Body of pancreas (tissue), 4 donors: ENCODE measurements around the gene CCDC121. TPM values are rescaled to one million over a fixed set of nuclear protein-coding genes. Genes with fewer than 3 reads are reported as not detected.
"Not testable (repeated sequence)": the region's sequence is repeated elsewhere in the genome, so short reads cannot be mapped to it uniquely, and the experiment has no call there.

Experiments
- ATAC-seq: fragments of 150-250 bp; one replicate; pipeline ENCODE4 v1.9.1; 2016
- DNase-seq, 4 donors: peaks; one replicate each; pipeline ENCODE4 v3.0.0-alpha.2; 2019
- H3K27ac ChIP-seq, 4 donors: fragments of 200-600 bp; sonication (generic); 1 replicate in 3 of 4; 2 replicates in 1 of 4; pipeline versions ENCODE4 v1.5.1 to v1.6.1; 2016 to 2019; ENCODE audit warnings: mild to moderate bottlenecking in 1 of 4, mixed read lengths in 1 of 4, moderate library complexity in 1 of 4
- H3K27me3 ChIP-seq, 2 donors: fragments of 200-600 bp; sonication (generic); one replicate each; pipeline ENCODE4 v1.6.0; 2016; ENCODE audit warnings: mild to moderate bottlenecking in 1 of 2
- H3K36me3 ChIP-seq, 2 donors: fragments of 200-600 bp; sonication (generic); replicated peaks in 1 of 2; 2 replicates each; pipeline ENCODE4 v1.5.1; 2016; ENCODE audit warnings: low read depth in 2 of 2; ENCODE audit not compliant: insufficient read depth in 1 of 2
- H3K4me1 ChIP-seq: fragments of 200-600 bp; sonication (generic); one replicate; pipeline ENCODE4 v1.6.0; 2016
- H3K4me3 ChIP-seq, 2 donors: fragments of 200-600 bp; sonication (generic); 1 replicate in 1 of 2; 2 replicates in 1 of 2; pipeline ENCODE4 v1.5.1; 2016 to 2019
- H3K9me3 ChIP-seq, 3 donors: fragments of 200-600 bp; sonication (generic); 1 replicate in 2 of 3; 2 replicates in 1 of 3; pipeline ENCODE4 v1.5.1; 2016
- POLR2A ChIP-seq, 3 donors: fragments of 450-650 bp; IDR thresholded peaks; one replicate each; pipeline ENCODE4 v1.6.1; 2016; ENCODE audit warnings: antibody characterized with exemption in 3 of 3, mild to moderate bottlenecking in 2 of 3
- WGBS, 2 donors: methylation state at CpG; one replicate each; pipeline ENCODE4 v1.1.5; 2017; 5-methylcytosine and 5-hydroxymethylcytosine counted together
- intact Hi-C: fragments of 100-400 bp; cut with DNase I; formaldehyde crosslinking; loops from one replicate; pipeline ENCODE4 v1.15.1; 2023
- total RNA-seq, 2 donors: library from RNA; depleted of rRNA; stranded (reverse); fragments of >200 nt; gene quantifications; one replicate each; pipeline ENCODE4 v1.1.0, GENCODE V29; 2016
- TF ChIP-seq, protein P1 (sequence below), 7 experiments: fragments of 450-650 bp in 4 of 7; fragments of 200-600 bp in 3 of 7; sonication (generic) in 3 of 7; IDR thresholded peaks; one replicate each; pipeline ENCODE4 v1.5.1; 2016 to 2019; ENCODE audit warnings: antibody characterized with exemption in 7 of 7

The CCDC121 gene
- total RNA-seq, 2 donors from 2014 or later = 1.3 to 2.1 TPM

- H3K27ac ChIP-seq = no peak overlapping the region
- no peaks in the 10 kb centered on the region for H3K4me1 ChIP-seq
- DNase-seq (no peak), ATAC-seq (no peak)
- peaks cover 0 to 42% of the 10 kb centered on the region in 2 donors for H3K36me3 ChIP-seq
- no peaks in the 10 kb centered on the region for H3K27me3 ChIP-seq
- H3K9me3 ChIP-seq = no peaks in the 10 kb centered on the region
- TF ChIP-seq, protein P1, sequence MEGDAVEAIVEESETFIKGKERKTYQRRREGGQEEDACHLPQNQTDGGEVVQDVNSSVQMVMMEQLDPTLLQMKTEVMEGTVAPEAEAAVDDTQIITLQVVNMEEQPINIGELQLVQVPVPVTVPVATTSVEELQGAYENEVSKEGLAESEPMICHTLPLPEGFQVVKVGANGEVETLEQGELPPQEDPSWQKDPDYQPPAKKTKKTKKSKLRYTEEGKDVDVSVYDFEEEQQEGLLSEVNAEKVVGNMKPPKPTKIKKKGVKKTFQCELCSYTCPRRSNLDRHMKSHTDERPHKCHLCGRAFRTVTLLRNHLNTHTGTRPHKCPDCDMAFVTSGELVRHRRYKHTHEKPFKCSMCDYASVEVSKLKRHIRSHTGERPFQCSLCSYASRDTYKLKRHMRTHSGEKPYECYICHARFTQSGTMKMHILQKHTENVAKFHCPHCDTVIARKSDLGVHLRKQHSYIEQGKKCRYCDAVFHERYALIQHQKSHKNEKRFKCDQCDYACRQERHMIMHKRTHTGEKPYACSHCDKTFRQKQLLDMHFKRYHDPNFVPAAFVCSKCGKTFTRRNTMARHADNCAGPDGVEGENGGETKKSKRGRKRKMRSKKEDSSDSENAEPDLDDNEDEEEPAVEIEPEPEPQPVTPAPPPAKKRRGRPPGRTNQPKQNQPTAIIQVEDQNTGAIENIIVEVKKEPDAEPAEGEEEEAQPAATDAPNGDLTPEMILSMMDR (IDR thresholded peaks at IDR 0.05) = no peak
- TF ChIP-seq POLR2A (IDR thresholded peaks at IDR 0.05) = no peak
- no peak overlapping the region for H3K4me3 ChIP-seq
- intact Hi-C loops = no loop called here
- 84 to 85% methylated on average over 3 of the region's 3 CpGs for WGBS, 2 donors
These were observed 9.3 kb upstream of the CCDC121 start for GRCh38 chr2:27638037-27638637.

DNA sequence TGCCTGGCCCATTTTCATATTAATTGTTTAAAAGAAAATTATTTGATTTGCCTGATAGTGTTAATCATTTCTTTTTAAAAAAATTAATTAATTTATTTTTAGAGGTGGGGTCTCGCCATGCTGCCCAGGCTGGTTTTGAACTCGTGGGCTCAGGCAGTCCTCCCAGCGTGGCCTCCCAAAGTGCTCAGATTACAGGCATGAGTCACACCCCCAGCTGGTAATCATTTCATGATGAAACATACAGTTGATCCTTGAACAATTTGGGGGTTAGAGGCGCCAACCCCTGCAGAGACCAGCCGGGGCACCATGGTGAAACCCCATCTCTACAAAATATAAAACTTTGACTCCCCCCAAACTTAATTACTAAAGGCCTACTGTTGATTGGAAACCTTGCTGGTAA, 8.0 kb upstream of the CCDC121 start:
- Histone ChIP-seq H3K27ac (no peak overlapping the region), H3K9me3 (no peaks in the 10 kb centered on the region), H3K36me3 (peaks cover 0 to 42% of the 10 kb centered on the region in 2 donors), H3K27me3 (no peaks in the 10 kb centered on the region), H3K4me3 (no peak overlapping the region), H3K4me1 (no peaks in the 10 kb centered on the region)
- ATAC-seq (no peak), DNase-seq (no peak)
- 91 to 93% methylated on average over 5 of the region's 5 CpGs for WGBS, 2 donors
- intact Hi-C loops = no loop called here
- no peak for TF ChIP-seq POLR2A (IDR thresholded peaks at IDR 0.05)
- TF ChIP-seq, protein P1 (IDR thresholded peaks at IDR 0.05) = no peak

DNA sequence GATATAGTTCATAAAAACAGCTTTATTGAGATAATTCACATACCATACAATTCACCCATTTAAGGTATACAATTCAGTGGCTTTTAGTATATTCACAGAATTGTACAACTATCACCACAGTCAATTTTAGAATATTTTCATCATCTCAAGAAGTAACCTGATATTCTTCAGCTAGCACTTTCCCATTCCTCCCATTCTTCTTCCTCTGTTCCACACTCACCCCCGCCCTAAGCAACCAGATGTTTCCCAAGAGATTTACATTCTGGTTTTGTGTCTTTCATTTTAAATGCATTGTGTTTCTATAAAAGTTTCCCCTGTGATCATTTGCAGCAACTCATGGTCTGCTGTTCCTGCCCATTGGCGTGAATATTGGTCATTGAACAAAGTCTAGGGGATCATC, 5.5 kb upstream of the CCDC121 start:
- peaks cover 0 to 34% of the 10 kb centered on the region in 2 donors for H3K36me3 ChIP-seq

DNA sequence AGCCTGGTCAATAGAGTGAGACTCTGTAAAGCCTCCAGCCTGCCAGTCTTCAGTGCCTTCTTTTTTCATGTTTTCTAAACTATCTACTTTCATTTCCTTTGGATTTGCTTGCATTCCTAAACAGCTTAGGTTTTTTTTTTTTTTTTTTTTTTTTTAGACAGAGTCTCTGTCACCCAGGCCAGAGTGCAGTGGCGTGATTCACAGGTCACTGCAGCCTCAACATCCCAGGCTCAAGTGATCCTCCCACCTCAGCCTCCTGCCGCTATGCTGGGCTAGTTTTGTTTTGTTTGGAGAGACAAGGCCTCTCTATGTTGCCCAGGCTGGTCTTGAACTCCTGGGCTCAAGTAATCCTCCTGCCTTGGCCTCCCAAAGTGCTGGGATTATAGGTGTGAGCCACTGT, 1.4 kb upstream of the CCDC121 start:
- H3K9me3 ChIP-seq, DNase-seq, H3K4me3 ChIP-seq, ATAC-seq, intact Hi-C loops, H3K27ac ChIP-seq, H3K27me3 ChIP-seq: not testable (repeated sequence)
- 91 to 94% methylated on average over 2 of the region's 2 CpGs for WGBS, 2 donors
- peaks cover 0 to 16% of the 10 kb centered on the region in 2 donors for H3K36me3 ChIP-seq
- H3K4me1 ChIP-seq = peaks cover 19% of the 10 kb centered on the region

More for the DNA sequence above, 5.5 kb upstream of the CCDC121 start:
- 94 to 97% methylated on average over 2 of the region's 2 CpGs for WGBS, 2 donors
- ATAC-seq (no peak), DNase-seq (no peak)
- Histone ChIP-seq H3K27ac (no peak overlapping the region), H3K9me3 (no peaks in the 10 kb centered on the region), H3K4me1 (peaks cover 11% of the 10 kb centered on the region), H3K4me3 (no peak overlapping the region), H3K27me3 (no peaks in the 10 kb centered on the region)
- no peak for TF ChIP-seq POLR2A (IDR thresholded peaks at IDR 0.05)
- TF ChIP-seq, protein P1 (IDR thresholded peaks at IDR 0.05) = no peak
- intact Hi-C loops = no loop called here

- H3K27ac ChIP-seq = peak overlapping the region in 3 of 4 donors; percentile 70 to 76 (median 71)
- H3K4me1 ChIP-seq = peaks cover 19% of the 10 kb centered on the region
- peak overlapping the region; percentile 86 to 90 for H3K4me3 ChIP-seq
- H3K9me3 ChIP-seq = no peaks in the 10 kb centered on the region
- WGBS, 2 donors = 2 to 9% methylated on average over 3 to 18 of the region's 21 CpGs
- intact Hi-C loops = no loop called here
- ATAC-seq (peak; percentile 64), DNase-seq (peak; percentile 16 to 37 (median 26))
- H3K36me3 ChIP-seq = peaks cover 0 to 8% of the 10 kb centered on the region in 2 donors
- no peak for TF ChIP-seq POLR2A (IDR thresholded peaks at IDR 0.05)
- TF ChIP-seq, protein P1 (IDR thresholded peaks at IDR 0.05) = no peak
- no peaks in the 10 kb centered on the region for H3K27me3 ChIP-seq
These were observed 647 bp downstream of the CCDC121 start for GRCh38 chr2:27627963-27628766.

GRCh38 chr2:27626921-27627320, 1.9 kb downstream of the CCDC121 start:
- Histone ChIP-seq H3K4me1 (peaks cover 19% of the 10 kb centered on the region), H3K27ac (peak overlapping the region in 1 of 4 donors; percentile 14)
- H3K4me3 ChIP-seq, H3K27me3 ChIP-seq, H3K36me3 ChIP-seq, H3K9me3 ChIP-seq, ATAC-seq, intact Hi-C loops: not testable (repeated sequence)
- 65 to 71% methylated on average over 3 of the region's 3 CpGs for WGBS, 2 donors
- DNase-seq = peak in 1 of 4 donors; percentile 3

GRCh38 chr2:27626323-27626722, 2.5 kb downstream of the CCDC121 start:
- 88 to 100% methylated on average over 1 of the region's 1 CpG for WGBS, 2 donors
- H3K36me3 ChIP-seq, H3K4me3 ChIP-seq, DNase-seq, H3K9me3 ChIP-seq, intact Hi-C loops, H3K27me3 ChIP-seq, ATAC-seq: not testable (repeated sequence)
- H3K27ac ChIP-seq = peak overlapping the region in 1 of 4 donors; percentile 14
- peaks cover 19% of the 10 kb centered on the region for H3K4me1 ChIP-seq
